Medulla oblongata (tissue), 1 donor: ENCODE data around the gene WASF2.
"Not testable (repeated sequence)": the region's sequence is repeated elsewhere in the genome, so short reads cannot be mapped to it uniquely, and the experiment has no call there.

ENCODE experiments used
- DNase-seq: peaks from one replicate; pipeline ENCODE4 v3.0.0-alpha.2; 2015; ENCODE audit errors: extremely low spot score

The WASF2 gene

DNA sequence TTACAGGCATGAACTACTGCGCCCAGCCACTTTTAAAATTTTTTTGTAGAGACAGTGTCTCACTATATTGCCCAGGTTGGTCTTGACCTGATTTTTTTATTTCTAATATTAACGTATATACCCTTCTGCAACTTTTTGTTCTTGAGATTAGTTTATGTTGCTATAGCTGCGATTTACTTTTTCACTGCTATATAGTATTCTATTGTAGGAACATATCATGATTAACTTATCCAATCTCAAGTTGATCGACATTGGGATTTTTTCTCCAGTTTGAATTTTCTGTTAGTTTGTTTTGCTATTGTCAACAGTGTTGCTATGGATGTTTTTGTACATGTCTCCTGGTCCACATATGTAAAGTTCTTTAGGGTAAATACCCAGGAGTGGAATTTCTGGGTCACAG is 35.4 kb downstream of the WASF2 start:
- DNase-seq: no peak

DNA sequence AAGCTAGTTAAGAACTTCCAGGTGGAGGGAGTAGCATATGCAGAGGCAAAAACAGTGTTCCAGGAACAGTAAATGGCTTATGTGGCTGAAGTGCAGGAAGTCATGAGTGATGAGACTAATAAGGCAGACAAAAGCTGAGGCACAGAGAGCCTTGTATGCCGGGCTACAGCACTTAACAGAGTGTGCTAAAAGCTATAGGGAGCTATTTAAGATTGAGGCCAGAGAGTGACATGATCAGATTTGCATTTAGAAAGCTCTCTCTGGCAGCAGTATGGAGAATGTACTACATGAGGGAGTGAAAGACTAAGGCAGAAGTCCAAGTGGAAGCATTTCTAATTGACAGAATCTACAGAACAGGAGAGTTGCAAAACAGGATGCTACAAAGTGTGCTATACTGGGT is 38.6 kb downstream of the WASF2 start:
- peak; percentile 41 for DNase-seq

DNA sequence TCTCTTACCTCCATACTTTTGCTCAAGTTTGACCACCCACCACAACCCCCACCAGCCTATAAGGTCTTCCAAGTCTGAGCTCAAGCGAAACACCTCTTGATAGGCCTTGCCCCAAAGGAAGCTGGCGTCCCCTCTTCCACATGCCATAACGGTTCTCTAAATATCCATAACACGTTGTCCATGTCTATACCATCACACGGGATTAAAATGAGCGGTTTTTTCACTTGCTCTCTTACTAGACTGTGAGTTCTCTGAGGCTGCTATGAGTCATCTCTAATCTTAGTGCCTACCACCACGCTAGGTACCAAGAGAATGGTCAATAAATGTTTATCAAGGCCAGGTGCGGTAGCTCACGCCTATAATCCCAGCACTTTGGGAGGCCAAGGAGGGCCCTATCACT is 41.0 kb downstream of the WASF2 start:
- no peak for DNase-seq

DNA sequence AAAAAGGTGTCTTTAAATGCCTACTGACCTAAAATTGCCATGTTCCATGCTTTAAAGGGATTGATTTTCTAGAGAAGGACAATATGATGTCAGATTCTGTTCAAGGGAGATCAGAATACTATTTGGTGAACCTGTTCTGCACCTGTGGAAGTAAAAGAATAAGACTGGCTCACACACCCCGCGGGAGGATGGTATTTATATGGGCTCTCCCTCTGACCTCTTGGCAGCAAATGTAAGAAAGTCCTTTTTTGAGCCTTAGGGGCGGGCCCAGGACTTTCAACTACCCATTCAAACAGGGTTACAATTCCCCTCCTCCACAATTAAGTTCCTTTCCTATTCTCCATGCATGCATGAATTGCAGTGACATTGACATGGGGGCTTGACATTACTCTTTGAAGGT is 42.1 kb downstream of the WASF2 start:
- no peak for DNase-seq

DNA sequence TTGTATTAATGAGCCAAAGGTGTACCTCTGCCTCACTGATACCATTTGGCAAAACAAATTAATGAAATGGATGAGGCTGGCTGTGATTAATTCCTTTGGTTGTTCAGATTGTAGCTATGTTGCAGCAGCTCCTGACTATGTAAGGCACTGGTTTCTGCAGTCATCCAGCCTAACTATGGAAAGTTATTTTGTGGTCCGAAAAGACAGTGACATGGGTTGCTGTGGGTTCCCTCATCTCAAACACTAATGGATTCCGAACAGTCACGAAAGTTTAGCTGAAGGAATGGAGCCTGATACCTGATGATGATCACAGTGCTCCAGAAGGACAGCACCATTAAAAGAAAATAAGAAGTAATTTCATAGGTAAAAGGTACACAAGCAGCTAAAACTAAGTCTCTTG is 42.6 kb downstream of the WASF2 start:
- no peak for DNase-seq

DNA sequence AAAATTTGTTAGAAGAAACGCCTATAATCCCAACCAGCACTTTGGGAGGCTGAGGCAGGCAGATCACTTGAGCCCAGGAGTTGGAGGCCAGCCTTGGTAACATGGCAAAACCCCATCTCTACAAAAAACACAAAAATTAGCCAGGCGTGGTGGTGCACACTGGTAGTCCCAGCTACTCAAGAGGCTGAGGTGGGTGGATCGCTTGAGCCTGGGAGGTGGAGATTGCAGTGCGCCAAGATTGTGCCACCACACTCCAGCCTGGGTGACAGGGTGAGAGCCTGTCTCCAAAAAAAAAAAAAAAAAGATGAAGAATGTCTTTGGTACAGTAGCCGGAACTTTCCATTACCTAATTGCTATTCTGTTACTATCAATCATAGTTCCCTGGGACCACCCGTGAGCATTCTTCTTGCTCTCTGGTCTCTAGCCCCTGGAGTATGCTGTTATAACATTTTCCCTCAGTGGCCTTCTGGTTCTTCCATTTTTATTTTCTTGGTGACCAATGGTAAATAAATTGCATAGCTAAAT is 43.4 kb downstream of the WASF2 start:
- DNase-seq: no peak

DNA sequence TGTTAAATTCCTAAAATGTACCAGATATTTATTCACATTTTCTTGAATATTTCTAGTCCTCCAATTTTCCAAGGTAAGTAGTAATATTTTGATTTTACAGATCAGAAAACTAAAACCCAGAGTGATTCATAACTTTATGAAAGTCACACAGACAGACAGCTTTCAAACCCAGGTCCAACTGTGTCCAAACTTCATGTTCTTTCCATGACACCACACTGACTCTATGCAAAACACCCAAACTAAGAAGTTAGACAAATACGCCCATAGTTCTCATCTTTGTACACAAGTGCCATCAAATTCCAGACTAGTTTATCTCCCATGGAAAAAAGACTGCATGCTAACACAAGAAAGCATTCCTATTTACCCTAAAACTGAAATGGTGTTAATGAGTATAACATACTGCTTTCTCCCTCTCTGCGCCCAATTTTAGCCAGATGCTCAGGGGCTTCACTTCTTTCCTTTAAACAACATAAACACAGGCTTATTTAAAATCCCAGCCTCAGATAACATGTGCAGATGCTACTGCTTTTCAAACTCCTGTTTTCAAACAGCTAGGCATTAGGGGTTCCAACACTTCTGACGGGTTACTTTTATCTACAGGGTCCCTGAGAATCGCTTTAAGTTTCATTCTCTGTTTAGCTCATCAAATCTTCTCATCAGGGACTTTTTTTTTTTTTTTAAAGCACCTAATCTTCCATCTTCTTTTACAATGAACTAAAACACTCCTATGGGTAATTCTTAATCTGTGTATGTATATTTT is 44.6 kb downstream of the WASF2 start:
- DNase-seq: no peak

DNA sequence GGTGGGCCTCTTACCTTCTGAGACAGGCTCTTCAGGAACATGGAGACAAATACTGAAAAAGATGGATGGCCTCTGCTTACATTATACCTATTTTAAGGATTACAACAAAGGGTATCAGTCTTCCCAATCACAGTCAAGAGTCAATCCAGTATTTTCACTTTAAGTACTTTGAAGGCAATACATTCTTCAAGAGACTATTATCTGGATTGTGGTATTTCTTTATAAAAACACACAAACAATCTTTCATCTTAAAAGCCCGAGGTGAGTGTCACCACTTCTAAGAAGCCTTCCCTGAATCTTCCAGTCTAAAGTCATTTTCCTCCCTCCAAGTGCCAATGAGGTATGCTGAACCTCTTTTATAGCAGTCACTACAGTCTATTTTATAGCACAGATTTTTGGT is 45.3 kb downstream of the WASF2 start:
- DNase-seq: no peak

DNA sequence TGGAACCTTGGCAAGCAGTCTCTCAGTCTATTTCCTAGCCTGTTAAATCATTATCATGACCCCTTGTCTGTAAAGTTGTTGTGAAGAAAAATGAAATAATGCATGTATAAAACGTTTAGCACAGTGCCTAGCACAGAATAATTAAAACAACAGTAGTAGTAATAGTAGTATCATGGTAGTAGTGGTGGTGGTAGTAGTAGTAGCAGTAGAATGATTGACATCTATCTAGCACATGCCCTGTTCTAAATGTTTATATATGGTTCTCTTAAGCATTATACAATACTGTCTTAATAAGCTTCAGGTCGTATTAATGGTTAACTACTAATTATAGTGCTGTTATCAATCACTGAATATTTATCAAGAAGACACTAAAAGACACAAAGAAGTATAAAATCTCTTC is 50.8 kb downstream of the WASF2 start:
- no peak for DNase-seq

DNA sequence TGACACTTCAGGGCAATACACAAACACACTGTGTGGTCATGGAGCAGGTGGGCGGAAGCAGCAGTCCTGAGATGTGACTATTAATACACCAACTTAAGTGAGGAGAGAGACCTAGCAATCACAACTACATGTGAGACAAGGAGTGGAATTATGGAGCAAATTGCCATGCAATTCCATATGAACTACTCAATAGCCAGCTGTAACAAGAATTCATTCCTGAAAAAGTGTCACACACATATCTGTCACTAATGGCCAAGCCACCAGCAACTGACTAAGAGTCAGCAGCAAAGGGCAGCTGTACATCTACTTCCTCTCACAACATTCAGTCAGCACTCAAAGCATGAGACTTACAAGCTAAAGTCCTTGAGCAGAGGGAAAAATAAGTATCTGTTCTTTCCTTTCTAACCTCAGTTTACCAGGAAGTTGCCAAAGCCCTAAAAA is 51.3 kb downstream of the WASF2 start:
- DNase-seq: no peak

DNA sequence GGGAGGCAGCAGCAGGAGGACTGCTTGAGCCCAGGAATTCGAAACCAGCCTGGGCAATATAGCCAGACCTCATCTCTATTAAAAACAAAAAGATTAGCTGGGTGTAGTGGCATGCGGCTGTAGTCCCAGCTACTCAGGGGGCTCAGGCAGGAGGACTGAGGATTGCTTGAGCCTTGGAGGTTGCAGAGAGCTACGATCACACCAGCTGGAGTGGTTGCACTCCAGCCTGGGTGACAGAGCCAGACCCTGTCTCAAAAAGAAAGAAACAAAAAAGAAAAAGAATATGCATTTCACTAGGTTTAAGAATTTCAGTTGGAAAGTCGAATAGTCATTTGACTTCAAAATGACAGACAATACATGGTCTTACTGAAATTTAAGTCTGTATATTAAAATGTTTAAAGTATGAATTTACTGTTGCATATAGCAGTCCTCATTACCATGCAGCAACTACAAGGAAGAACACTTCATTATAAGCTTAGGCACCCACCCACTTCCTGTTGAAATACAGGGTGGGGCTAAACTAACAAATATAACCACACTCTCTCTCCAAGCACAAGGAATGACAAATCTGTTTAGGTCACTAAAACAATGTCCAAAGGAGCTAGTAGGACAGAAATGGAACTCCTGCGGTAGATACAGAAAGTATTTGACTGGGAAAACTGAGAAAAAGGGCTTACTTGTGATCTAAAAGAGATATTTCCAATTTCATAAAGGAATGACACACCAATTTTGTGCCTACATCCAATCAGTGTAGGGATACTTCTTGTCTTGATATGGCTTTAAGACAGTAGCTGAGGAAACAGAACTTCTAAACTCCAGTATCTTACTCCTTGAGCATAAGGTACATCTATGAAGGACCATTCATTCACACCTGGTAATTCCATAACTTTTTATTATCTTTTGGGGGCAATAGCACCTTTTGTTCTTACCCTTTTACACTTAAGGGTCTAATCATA is 53.5 kb downstream of the WASF2 start:
- peak; percentile 61 for DNase-seq

DNA sequence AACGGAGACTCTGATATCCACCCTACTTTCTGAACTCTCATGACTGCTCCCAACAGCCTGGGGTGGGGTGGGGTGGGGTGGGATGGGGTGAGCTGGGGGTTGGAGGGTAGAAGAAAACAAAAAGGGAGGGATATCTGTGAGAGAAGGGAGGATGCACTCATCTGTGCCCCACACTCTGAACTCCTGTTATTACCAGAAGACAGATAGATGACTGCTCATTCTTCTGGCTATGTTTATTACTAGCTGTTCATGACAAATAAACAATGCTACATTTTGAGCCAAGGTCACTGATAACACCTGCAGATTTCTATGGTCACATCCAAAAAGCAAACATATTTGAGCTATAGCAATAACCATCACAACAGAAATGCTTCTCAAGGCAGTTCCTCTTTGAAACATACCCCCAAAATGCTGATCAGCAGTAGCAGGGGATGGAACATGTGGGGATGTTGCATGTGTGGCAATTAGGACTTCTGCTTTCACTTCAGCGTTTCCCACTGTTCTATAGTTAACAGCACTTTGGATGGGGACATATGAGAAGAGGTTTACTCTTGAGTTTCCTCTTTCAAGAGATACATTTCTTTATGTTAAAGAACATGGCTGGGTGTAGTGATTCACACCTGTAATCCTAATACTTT is 54.3 kb downstream of the WASF2 start:
- DNase-seq: peak; percentile 87

DNA sequence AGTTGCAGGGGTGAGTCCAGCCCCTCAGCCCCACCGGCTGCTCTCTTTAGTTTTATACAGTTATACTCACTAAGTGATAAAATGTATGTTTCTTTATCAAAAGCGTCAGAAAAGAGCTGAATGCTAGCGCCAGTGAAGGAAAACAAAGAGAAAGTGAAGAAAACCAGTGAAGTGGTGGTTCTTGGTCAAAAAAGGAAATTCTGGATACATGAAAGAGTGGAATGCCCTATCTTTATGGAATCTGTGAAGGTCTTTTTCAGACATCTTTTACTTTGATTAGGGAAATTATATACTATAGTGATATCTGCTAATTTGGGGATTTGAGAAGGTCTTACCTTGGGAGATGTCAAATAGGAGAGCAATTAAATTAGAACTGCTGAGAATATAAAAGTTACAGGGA is 56.3 kb downstream of the WASF2 start:
- no peak for DNase-seq

DNA sequence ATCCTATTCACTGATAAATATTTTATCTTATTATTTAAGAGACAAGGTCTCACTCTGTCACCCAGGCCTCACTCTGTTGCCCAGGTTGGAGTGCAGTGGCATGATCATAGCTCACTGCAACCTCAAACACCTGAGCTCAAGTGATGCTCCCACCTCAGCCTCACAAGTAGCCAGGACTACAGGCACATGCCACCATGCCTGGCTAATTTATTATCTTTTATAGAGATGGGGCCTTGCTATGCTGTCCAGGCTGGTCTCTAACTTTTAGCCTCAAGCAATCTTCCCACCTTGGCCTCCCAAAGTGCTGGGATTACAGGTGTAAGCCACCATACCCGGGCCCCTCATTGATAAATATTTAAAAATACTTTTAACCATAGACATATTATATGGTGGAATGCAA is 57.2 kb downstream of the WASF2 start:
- not testable (repeated sequence) for DNase-seq

DNA sequence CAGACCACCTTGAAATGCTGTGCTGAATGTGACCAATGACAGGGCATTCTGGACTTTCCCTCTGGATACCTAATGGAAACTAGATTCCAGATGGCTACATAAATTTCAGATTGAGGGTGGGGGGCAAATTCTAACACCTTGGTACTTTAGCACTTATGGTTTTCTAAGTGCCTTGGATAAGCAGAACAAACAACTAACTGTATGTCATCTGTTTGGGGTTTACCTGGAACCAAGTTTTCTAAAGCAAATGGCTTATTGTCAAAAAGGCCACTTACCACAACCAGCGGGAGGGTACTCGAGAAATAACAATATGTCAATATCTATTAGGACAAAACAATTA is 58.4 kb downstream of the WASF2 start:
- no peak for DNase-seq

DNA sequence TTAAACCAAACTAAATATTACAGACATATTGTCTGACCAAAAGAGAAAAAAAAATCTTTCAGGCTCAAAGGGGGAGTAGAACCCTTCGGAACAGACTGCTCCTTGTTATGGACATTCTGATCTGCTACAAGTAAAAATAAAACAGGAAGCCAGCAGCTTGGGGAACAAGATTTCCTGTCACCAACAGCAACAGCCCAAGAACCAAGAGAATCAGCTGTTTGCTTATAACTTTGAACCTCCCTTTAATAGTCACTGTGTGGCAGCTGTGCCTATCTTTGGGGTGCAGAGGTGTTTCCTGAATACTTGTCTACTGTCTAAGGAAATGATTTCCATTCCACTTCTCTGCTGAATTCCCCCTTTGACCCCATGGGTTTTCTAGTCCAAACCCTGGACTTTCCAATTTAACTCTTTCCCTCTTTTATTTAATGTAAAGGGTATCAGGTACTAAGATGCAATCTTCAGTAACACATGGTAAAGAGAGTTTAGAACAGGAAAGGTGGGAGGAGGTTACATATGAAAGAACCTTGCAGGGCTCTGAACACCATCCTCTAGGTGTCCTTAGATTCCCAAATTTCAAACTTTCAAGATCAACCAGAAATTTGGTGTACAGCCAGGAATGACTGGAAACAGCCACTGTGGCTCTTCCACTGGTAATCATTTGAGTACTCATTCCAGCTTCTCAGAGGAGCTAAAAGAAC is 58.9 kb downstream of the WASF2 start:
- DNase-seq: peak; percentile 83

DNA sequence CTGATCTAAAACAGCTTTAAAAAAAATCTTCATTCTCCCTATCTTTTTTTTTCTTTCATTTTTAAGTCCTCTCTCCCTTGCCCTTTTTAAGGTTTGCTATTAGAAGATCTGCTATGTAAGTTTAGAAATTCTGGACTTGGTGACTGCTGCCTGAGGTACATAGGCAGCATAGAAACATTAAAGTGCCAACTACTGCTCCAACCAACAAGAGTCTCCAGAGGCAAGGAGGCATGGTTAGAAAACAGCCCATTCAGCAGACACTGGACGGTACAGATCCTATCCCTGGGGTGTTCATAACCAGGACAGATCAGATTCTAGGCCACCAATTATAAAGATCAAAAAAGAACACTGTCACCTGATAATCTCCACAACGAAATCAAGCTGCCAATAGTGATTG is 60.9 kb downstream of the WASF2 start:
- peak; percentile 14 for DNase-seq

DNA sequence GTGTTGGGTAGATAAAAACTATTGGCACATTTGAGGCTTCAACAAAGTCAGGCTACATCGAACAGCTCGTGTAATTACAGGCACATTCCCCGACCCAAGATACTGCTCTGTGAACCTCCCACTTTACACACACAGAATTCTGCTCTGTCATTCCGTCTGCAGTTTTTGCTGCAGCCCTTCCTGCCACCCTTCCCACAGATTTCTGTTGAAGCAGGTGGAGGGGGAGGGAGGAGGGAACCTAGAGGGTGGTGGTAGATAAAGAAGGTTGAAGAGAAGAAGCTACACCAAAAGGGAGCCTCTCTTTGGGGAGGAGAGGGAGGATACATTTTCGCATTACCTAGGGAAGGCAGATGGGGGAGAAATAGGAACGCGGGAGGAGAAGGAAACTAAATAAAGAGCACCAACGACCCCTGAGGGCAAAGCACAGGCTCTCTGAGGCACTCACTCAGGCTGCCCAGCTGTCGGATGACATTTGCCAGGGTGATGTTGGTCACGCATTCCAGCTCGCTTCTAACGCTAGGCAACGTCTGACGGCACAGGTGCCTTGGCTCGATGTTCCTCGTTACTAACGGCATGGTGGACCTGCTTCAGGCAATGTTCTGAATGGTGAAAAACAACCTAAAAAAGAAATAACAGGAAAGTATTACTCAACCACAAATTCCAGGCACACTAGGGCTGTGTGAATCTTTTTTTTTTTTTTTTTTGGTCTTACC is 61.5 kb downstream of the WASF2 start:
- peak; percentile 33 for DNase-seq

DNA sequence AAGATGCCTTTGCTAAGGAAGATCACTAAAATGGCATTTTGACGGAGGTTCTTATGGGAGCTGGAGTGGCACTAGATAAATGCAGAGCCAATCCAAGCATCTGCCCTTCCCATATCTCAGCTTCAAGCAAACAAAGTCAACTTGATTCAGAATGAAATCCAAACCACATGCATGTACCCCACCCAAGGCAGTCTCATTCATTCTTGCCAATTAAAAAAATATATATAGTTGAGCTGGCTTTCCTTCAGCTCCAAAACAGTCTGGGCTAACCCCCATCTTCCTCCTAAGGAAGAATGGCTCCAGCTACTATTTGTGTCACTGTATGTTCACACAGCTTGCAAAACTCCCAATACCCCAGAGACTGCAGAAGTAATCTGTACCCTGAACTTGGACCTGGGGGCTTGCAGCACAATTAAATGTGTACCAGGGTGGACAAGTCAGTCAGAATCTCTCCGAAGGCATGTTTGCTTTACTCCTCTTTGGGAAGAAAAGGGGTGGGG is 62.1 kb downstream of the WASF2 start:
- DNase-seq: peak; percentile 11

DNA sequence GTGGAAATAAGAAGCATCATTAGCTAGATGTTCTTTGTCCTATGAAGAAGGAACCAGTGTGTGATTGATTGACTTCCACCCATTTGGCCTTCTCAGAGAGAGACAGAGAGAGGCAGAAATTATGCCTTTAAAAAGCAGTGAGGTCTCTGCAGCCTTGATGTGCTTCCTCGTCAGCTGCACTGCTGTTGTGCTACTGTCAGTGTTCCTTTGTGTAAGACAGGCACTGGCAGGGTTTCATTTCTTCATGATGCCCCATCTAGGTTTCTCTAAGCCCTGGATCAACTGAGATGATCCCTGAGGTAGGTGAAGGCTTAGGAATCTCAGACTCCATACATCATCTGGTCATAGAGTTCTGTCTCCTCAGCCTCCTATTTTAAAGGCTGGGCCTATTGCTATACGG is 62.6 kb downstream of the WASF2 start:
- DNase-seq: peak; percentile 79

DNA sequence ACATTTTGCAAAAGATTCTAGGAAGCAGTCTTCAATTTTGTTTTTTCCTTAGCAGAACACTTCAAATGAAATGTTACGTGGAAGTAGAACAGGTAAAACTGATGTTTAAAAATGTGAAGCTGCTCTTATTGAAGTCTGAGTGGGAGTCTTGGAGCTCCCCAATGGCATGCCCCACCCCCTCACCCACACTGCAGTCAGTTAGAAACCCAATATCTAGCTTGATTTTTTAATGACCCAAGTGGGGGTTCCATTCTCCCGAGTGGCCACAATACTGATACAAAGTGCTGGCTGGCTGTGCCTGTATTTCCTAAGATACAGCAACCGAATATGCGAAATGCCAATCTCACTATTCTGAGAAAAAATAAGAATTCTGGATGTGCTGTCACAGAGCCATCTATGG is 66.3 kb downstream of the WASF2 start:
- DNase-seq: no peak
